HCT116 (cell line): ENCODE results near the gene SAMD14. TPM values are rescaled to one million over a fixed set of nuclear protein-coding genes. Genes with fewer than 3 reads are reported as not detected.
A peak's percentile ranks its signal among the peaks of the same experiment; 100 is the strongest.

Experiments
- ATAC-seq: fragments of 200-7000 bp; cut with Tn5 transposase; 2 replicates; pipeline ENCODE4 v1.9.1; 2020; ENCODE audit warnings: mild to moderate bottlenecking, moderate library complexity
- BruUV-seq: library from RNA; stranded (reverse); fragments of 400-500 nt; replicated peaks from 2 replicates; lab custom pipeline; 2021; lab: Mats Ljungman, UMichigan
- CTCF ChIA-PET: fragments of 300-600 bp; sonication (Branson Sonifier 250); formaldehyde crosslinking; loops from one replicate; lab custom pipeline; 2021; ENCODE audit warnings: antibody characterized with exemption; lab: Charles Lee
- POLR2A ChIA-PET: fragments of 300-600, 350-600 bp; sonication (Branson Sonifier 250); formaldehyde crosslinking; loops from one replicate; lab custom pipeline; 2021; ENCODE audit warnings: antibody characterized with exemption; lab: Charles Lee
- RAD21 ChIA-PET, 2 experiments: fragments of 300-600 bp; sonication (Branson Sonifier 250); formaldehyde crosslinking; loops; one replicate each; lab custom pipeline; 2023; ENCODE audit warnings: low total read pairs in 2 of 2; ENCODE audit not compliant: uncharacterized antibody in 2 of 2, unreplicated experiment in 2 of 2, low non-redundant PET in 1 of 2; lab: Charles Lee
- DNase-seq: peaks from one replicate; pipeline ENCODE4 v3.0.0-alpha.2; 2010; ENCODE audit warnings: low read depth, low spot score
- H2AFZ ChIP-seq: fragments of 200-600 bp; shearing (Covaris generic), sonication (generic); 2 replicates; pipeline ENCODE4 v1.6.1; 2017; ENCODE audit warnings: low read depth, mixed run types, mixed read lengths, antibody characterized with exemption, low read length; ENCODE audit not compliant: poor library complexity, severe bottlenecking
- H3K27ac ChIP-seq: 2 replicates; pipeline ENCODE4 v1.5.1; 2012; ENCODE audit warnings: low read depth, low read length
- H3K27me3 ChIP-seq: fragments of 200-600 bp; sonication (generic); 2 replicates; pipeline ENCODE4 v1.6.1; 2016; ENCODE audit warnings: mixed run types, low read length, mixed read lengths; ENCODE audit not compliant: insufficient read depth
- H3K36me3 ChIP-seq, 2 experiments: fragments of 200-500 bp in 1 of 2; fragments of 200-600 bp in 1 of 2; sonication (Bioruptor generic) in 1 of 2; sonication (generic) in 1 of 2; 2 replicates each; pipeline versions ENCODE4 v1.5.1 to v1.6.1; 2014 to 2016; ENCODE audit warnings: low read length in 2 of 2, inconsistent platforms in 1 of 2, mixed read lengths in 1 of 2, mixed run types in 1 of 2; ENCODE audit not compliant: insufficient read depth in 2 of 2, control insufficient read depth in 1 of 2
- H3K4me1 ChIP-seq, 2 experiments: fragments of 200-600 bp in 1 of 2; sonication (generic) in 1 of 2; 2 replicates each; pipeline versions ENCODE4 v1.5.1 to v1.6.1; 2012 to 2017; ENCODE audit warnings: low read length in 2 of 2, inconsistent platforms in 1 of 2, mild to moderate bottlenecking in 1 of 2, mixed read lengths in 1 of 2, mixed run types in 1 of 2, moderate library complexity in 1 of 2; ENCODE audit not compliant: insufficient read depth in 2 of 2, control insufficient read depth in 1 of 2
- H3K4me2 ChIP-seq: fragments of 200-600 bp; sonication (generic); 2 replicates; pipeline ENCODE4 v1.6.1; 2017; ENCODE audit warnings: mixed run types, low read length, mixed read lengths
- H3K4me3 ChIP-seq, 2 experiments: fragments of 200-600 bp in 1 of 2; sonication (generic) in 1 of 2; replicated peaks in 1 of 2; 2 replicates each; pipeline ENCODE4 v1.5.1; 2011 to 2016; ENCODE audit warnings: low read length in 2 of 2, control low read depth in 1 of 2, low read depth in 1 of 2, mild to moderate bottlenecking in 1 of 2, mixed read lengths in 1 of 2, mixed run types in 1 of 2
- H3K79me2 ChIP-seq: fragments of 200-600 bp; sonication (generic); 2 replicates; pipeline ENCODE4 v1.6.1; 2017; ENCODE audit warnings: mild to moderate bottlenecking, mixed run types, low read length, moderate library complexity, mixed read lengths; ENCODE audit not compliant: insufficient read depth
- H3K9ac ChIP-seq: fragments of 200-600 bp; sonication (generic); 2 replicates; pipeline ENCODE4 v1.6.1; 2016; ENCODE audit warnings: low read length, mixed read lengths
- H3K9me2 ChIP-seq: fragments of 200-600 bp; sonication (generic), shearing (Covaris generic); 2 replicates; pipeline ENCODE4 v1.6.1; 2017; ENCODE audit warnings: mixed run types, mild to moderate bottlenecking, moderate library complexity; ENCODE audit not compliant: insufficient read depth
- H3K9me3 ChIP-seq, 2 experiments: fragments of 200-500 bp in 1 of 2; fragments of 200-600 bp in 1 of 2; sonication (Bioruptor generic) in 1 of 2; sonication (generic) in 1 of 2; 2 replicates each; pipeline ENCODE4 v1.6.1; 2014 to 2017; ENCODE audit warnings: low read length in 2 of 2, mixed read lengths in 2 of 2, inconsistent platforms in 1 of 2, low read depth in 1 of 2, mild to moderate bottlenecking in 1 of 2, mixed run types in 1 of 2, moderate library complexity in 1 of 2; ENCODE audit not compliant: control insufficient read depth in 1 of 2, insufficient read depth in 1 of 2
- H4K20me1 ChIP-seq: fragments of 200-600 bp; sonication (generic), shearing (Covaris generic); 2 replicates; pipeline ENCODE4 v1.6.1; 2017; ENCODE audit warnings: mixed run types, mild to moderate bottlenecking, moderate library complexity; ENCODE audit not compliant: insufficient read depth
- EGR1 ChIP-seq: IDR thresholded peaks from 2 replicates; pipeline ENCODE4 v1.6.1; 2012; ENCODE audit warnings: low read depth
- EZH2 ChIP-seq: fragments of 200-600 bp; sonication (generic); IDR thresholded peaks from 2 replicates; pipeline ENCODE4 v1.6.1; 2017; ENCODE audit warnings: antibody characterized with exemption, mixed run types
- EZH2phosphoT487 ChIP-seq: fragments of 200-600 bp; IDR thresholded peaks from 2 replicates; pipeline ENCODE4 v1.6.1; 2018; ENCODE audit warnings: antibody characterized with exemption, borderline replicate concordance
- JUND ChIP-seq: IDR thresholded peaks from 2 replicates; pipeline ENCODE4 v1.6.1; 2012
- POLR2AphosphoS5 ChIP-seq: IDR thresholded peaks from 2 replicates; pipeline ENCODE4 v1.6.1; 2011; ENCODE audit warnings: mild to moderate bottlenecking, low read depth, low read length, moderate library complexity
- RAD21 ChIP-seq: IDR thresholded peaks from 2 replicates; pipeline ENCODE4 v1.6.1; 2012; ENCODE audit warnings: low read depth, mild to moderate bottlenecking
- TCF7L2 ChIP-seq: IDR thresholded peaks from 2 replicates; pipeline ENCODE4 v1.7.0; 2011; ENCODE audit warnings: borderline replicate concordance, inconsistent platforms; ENCODE audit not compliant: insufficient read depth, insufficient read length; ENCODE audit errors: extremely low read depth
- YY1 ChIP-seq: IDR thresholded peaks from 2 replicates; pipeline ENCODE4 v1.6.1; 2011; ENCODE audit warnings: low read length, low read depth, moderate library complexity, mild to moderate bottlenecking; ENCODE audit not compliant: insufficient replicate concordance; ENCODE audit errors: extremely low read depth
- ZFX ChIP-seq: fragments of 450-650 bp; IDR thresholded peaks from 2 replicates; pipeline ENCODE4 v1.6.1; 2017
- intact Hi-C: fragments of 100-400 bp; cut with micrococcal nuclease; formaldehyde crosslinking; loops from 2 replicates; pipeline ENCODE4 v1.10.0; 2022
- total RNA-seq: library from RNA; stranded (reverse); gene quantifications from one replicate; pipeline ENCODE4 v1.2.1, GENCODE V29; 2021; ENCODE audit not compliant: unreplicated experiment
- TF ChIP-seq, protein P1 (sequence below): IDR thresholded peaks from 2 replicates; pipeline ENCODE4 v1.6.1; 2012
- TF ChIP-seq, protein P2 (sequence below), 3 experiments: fragments of 200-600 bp in 1 of 3; sonication (generic) in 1 of 3; IDR thresholded peaks in 2 of 3; conservative IDR thresholded peaks in 1 of 3; 2 replicates each; pipeline ENCODE4 v1.5.1; 2012 to 2017; ENCODE audit warnings: low read depth in 2 of 3, low read length in 2 of 3, antibody characterized with exemption in 1 of 3, borderline replicate concordance in 1 of 3, control low read depth in 1 of 3, mild to moderate bottlenecking in 1 of 3, mixed read lengths in 1 of 3, mixed run types in 1 of 3, moderate library complexity in 1 of 3; ENCODE audit not compliant: insufficient read depth in 1 of 3

The SAMD14 gene
- total RNA-seq, 1 experiment from 2014 or later: 1.5 TPM

- H2AFZ ChIP-seq: peak overlapping the region; percentile 25
- no peaks in the 10 kb centered on the region for H3K36me3 ChIP-seq
- DNase-seq: peak; percentile 90
- no peaks in the 10 kb centered on the region for H3K27me3 ChIP-seq
- no peaks in the 10 kb centered on the region for H3K9me2 ChIP-seq
- no peaks in the 10 kb centered on the region for H4K20me1 ChIP-seq
- H3K9ac ChIP-seq: peak overlapping the region; percentile 54
- ChIA-PET POLR2A (interaction anchor here (0.8 to 2.7 kb wide), 7 partner anchors 9 to 32 kb away, joined by 3 to 18 read pairs (median 3); partner anchors contain the start of gene SGCA), RAD21 (interaction anchor here (0.6 to 2.3 kb wide), 5 partner anchors 9 to 95 kb away, joined by 4 to 13 read pairs (median 12); partner anchors contain the start of gene COL1A1 (in 1 of the 2))
- intact Hi-C loops: no loop called here
- BruUV-seq: no TSS peak
- peak overlapping the region; percentile 79 for H3K4me2 ChIP-seq
- H3K4me1 ChIP-seq: peaks cover 41 to 56% of the 10 kb centered on the region in 2 experiments
- TF ChIP-seq POLR2AphosphoS5: peak; percentile 73
- TF ChIP-seq JUND: no peak
- no peak for TF ChIP-seq EZH2phosphoT487
- no peak for TF ChIP-seq EZH2
- peak; percentile 65 for TF ChIP-seq YY1
- TF ChIP-seq, protein P1, sequence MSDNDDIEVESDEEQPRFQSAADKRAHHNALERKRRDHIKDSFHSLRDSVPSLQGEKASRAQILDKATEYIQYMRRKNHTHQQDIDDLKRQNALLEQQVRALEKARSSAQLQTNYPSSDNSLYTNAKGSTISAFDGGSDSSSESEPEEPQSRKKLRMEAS: peak; percentile 99
- no peak; the same call in 1 of the 2 replicates for TF ChIP-seq EGR1
- TF ChIP-seq, protein P2, sequence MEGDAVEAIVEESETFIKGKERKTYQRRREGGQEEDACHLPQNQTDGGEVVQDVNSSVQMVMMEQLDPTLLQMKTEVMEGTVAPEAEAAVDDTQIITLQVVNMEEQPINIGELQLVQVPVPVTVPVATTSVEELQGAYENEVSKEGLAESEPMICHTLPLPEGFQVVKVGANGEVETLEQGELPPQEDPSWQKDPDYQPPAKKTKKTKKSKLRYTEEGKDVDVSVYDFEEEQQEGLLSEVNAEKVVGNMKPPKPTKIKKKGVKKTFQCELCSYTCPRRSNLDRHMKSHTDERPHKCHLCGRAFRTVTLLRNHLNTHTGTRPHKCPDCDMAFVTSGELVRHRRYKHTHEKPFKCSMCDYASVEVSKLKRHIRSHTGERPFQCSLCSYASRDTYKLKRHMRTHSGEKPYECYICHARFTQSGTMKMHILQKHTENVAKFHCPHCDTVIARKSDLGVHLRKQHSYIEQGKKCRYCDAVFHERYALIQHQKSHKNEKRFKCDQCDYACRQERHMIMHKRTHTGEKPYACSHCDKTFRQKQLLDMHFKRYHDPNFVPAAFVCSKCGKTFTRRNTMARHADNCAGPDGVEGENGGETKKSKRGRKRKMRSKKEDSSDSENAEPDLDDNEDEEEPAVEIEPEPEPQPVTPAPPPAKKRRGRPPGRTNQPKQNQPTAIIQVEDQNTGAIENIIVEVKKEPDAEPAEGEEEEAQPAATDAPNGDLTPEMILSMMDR (IDR thresholded peaks at IDR 0.05 in 2 of 3, conservative IDR thresholded peaks at IDR 0.05 in 1 of 3; ENCODE audit: borderline replicate concordance in 1 of 3, insufficient read depth in 1 of 3, low read depth in 2 of 3, low read length in 2 of 3): peak; percentile 80 to 96 (median 82)
- TF ChIP-seq RAD21: peak; percentile 72
- peak; percentile 43 for TF ChIP-seq TCF7L2
- peak; percentile 36; the same call in 1 of the 2 replicates for TF ChIP-seq ZFX
- TF ChIP-seq, all 23 proteins: peak for 7
- no peaks in the 10 kb centered on the region for H3K9me3 ChIP-seq
- no peaks in the 10 kb centered on the region for H3K79me2 ChIP-seq
- ATAC-seq: peak; percentile 94
- peak overlapping the region; percentile 22 to 43 for H3K4me3 ChIP-seq
- CTCF ChIA-PET: interaction anchor here (0.6 to 3.3 kb wide), 23 partner anchors 8 to 219 kb away, joined by 3 to 39 read pairs (median 5); partner anchors contain the start of genes COL1A1, LRRC59, SGCA and TMEM92
- peak overlapping the region; percentile 61 for H3K27ac ChIP-seq
Measured at GRCh38 chr17:50177983-50178834, 48.2 kb upstream of the SAMD14 start.
